PC-3 (cell line): ENCODE results near the gene WDR91. TPM values are rescaled to one million over a fixed set of nuclear protein-coding genes. Genes with fewer than 3 reads are reported as not detected.

Source experiments
- ATAC-seq: fragments of 200-7000 bp; cut with Tn5 transposase; 2 replicates; pipeline ENCODE4 v1.9.1; 2020; ENCODE audit warnings: mild to moderate bottlenecking, moderate library complexity
- BruUV-seq: library from RNA; stranded (reverse); fragments of 400-500 nt; replicated peaks from 2 replicates; lab custom pipeline; 2021; lab: Mats Ljungman, UMichigan
- CTCF ChIA-PET: fragments of 300-600 bp; sonication (Branson Sonifier 250); formaldehyde crosslinking; loops from one replicate; lab custom pipeline; 2022; ENCODE audit warnings: antibody characterized with exemption; lab: Charles Lee
- POLR2A ChIA-PET: fragments of 300-600 bp; sonication (Branson Sonifier 250); formaldehyde crosslinking; loops from one replicate; lab custom pipeline; 2022; ENCODE audit warnings: antibody characterized with exemption; ENCODE audit not compliant: unreplicated experiment; lab: Charles Lee
- DNase-seq: peaks from one replicate; pipeline ENCODE4 v3.0.0-alpha.2; 2015
- H2AFZ ChIP-seq: fragments of 300-600 bp; sonication (generic); 2 replicates; pipeline ENCODE4 v1.6.0; 2016; ENCODE audit warnings: antibody characterized with exemption, low read length
- H3F3A ChIP-seq: fragments of 300-600 bp; sonication (generic); one replicate; pipeline ENCODE4 v1.6.0; 2017; ENCODE audit warnings: antibody characterized with exemption, low read length, control low read depth, mild to moderate bottlenecking; ENCODE audit not compliant: unreplicated experiment
- H3K27ac ChIP-seq: fragments of 300-600 bp; sonication (generic); 2 replicates; pipeline ENCODE4 v1.5.1; 2016; ENCODE audit warnings: mild to moderate bottlenecking, low read length
- H3K27me3 ChIP-seq: fragments of 300-600 bp; sonication (generic); 2 replicates; pipeline ENCODE4 v1.6.1; 2016; ENCODE audit warnings: low read length, mixed read lengths
- H3K36me3 ChIP-seq: fragments of 300-600 bp; sonication (generic); 2 replicates; pipeline ENCODE4 v1.6.1; 2016; ENCODE audit warnings: low read depth, mixed run types, low read length, mixed read lengths
- H3K4me1 ChIP-seq: fragments of 300-600 bp; sonication (generic); 2 replicates; pipeline ENCODE4 v1.5.1; 2016; ENCODE audit warnings: low read length; ENCODE audit not compliant: insufficient read depth
- H3K4me2 ChIP-seq: fragments of 300-600 bp; sonication (generic); 2 replicates; pipeline ENCODE4 v1.6.0; 2016; ENCODE audit warnings: low read length
- H3K4me3 ChIP-seq: fragments of 300-600 bp; sonication (generic); 2 replicates; pipeline ENCODE4 v1.5.1; 2016; ENCODE audit warnings: mild to moderate bottlenecking, low read length, mixed read lengths
- H3K79me2 ChIP-seq: fragments of 300-600 bp; sonication (generic); 2 replicates; pipeline ENCODE4 v1.6.1; 2017; ENCODE audit warnings: low read length, mixed read lengths
- H3K9ac ChIP-seq: fragments of 300-600 bp; sonication (generic); 2 replicates; pipeline ENCODE4 v1.6.0; 2016; ENCODE audit warnings: mild to moderate bottlenecking, low read length
- H3K9me2 ChIP-seq: fragments of 300-600 bp; sonication (generic); replicated peaks from 2 replicates; pipeline ENCODE4 v1.6.1; 2016; ENCODE audit warnings: mixed run types, low read length, mixed read lengths
- H3K9me3 ChIP-seq: fragments of 300-600 bp; sonication (generic); 2 replicates; pipeline ENCODE4 v1.6.1; 2016; ENCODE audit warnings: low read length, mixed read lengths
- H4K20me1 ChIP-seq: fragments of 300-600 bp; sonication (generic); 2 replicates; pipeline ENCODE4 v1.6.1; 2016; ENCODE audit warnings: low read length, mixed read lengths
- CTCF ChIP-seq: fragments of 300-600 bp; sonication (generic); conservative IDR thresholded peaks from 2 replicates; pipeline ENCODE4 v1.5.1; 2017; ENCODE audit warnings: antibody characterized with exemption, low read depth, mild to moderate bottlenecking, low read length
- EZH2 ChIP-seq: fragments of 300-600 bp; sonication (generic); IDR thresholded peaks from one replicate; pipeline ENCODE4 v1.6.1; 2017; ENCODE audit warnings: antibody characterized with exemption, mild to moderate bottlenecking, low read length; ENCODE audit not compliant: unreplicated experiment
- EZH2phosphoT487 ChIP-seq: fragments of 300-600 bp; sonication (generic); IDR thresholded peaks from 2 replicates; pipeline ENCODE4 v1.6.1; 2018; ENCODE audit warnings: mild to moderate bottlenecking, antibody characterized with exemption, low read length, borderline replicate concordance
- intact Hi-C: fragments of 100-400 bp; cut with micrococcal nuclease; formaldehyde crosslinking; loops from 2 replicates; pipeline ENCODE4 v1.9.0; 2023
- total RNA-seq: library from RNA; depleted of rRNA; stranded (reverse); fragments of >200 nt; gene quantifications from 2 replicates; pipeline ENCODE4 v1.2.3, GENCODE V29; 2014

Gene WDR91
- total RNA-seq, 1 experiment from 2014 or later = 12.3 TPM

GRCh38 chr7:135181929-135182678 is 29.2 kb downstream of the WDR91 start:
- Histone ChIP-seq H3F3A (no peaks in the 10 kb centered on the region), H2AFZ (no peak overlapping the region), H3K27ac (no peak overlapping the region), H3K4me3 (no peak overlapping the region), H3K36me3 (peaks cover 18% of the 10 kb centered on the region; the same call in 1 of the 2 replicates), H4K20me1 (no peaks in the 10 kb centered on the region), H3K9me2 (no peaks in the 10 kb centered on the region), H3K4me1 (peaks cover 9% of the 10 kb centered on the region), H3K9me3 (peaks cover 22% of the 10 kb centered on the region), H3K27me3 (no peaks in the 10 kb centered on the region), H3K9ac (no peak overlapping the region), H3K4me2 (no peak overlapping the region), H3K79me2 (no peaks in the 10 kb centered on the region)
- no peak for DNase-seq
- no peak for ATAC-seq
- TF ChIP-seq CTCF (no peak), EZH2 (no peak), EZH2phosphoT487 (no peak)
- no TSS peak for BruUV-seq
- ChIA-PET CTCF (no interaction called here), POLR2A (no interaction called here)
- intact Hi-C loops = no loop called here

GRCh38 chr7:135181261-135181928 is 29.9 kb downstream of the WDR91 start:
- Histone ChIP-seq H3K9me3 (peaks cover 22% of the 10 kb centered on the region), H3K4me1 (peaks cover 16% of the 10 kb centered on the region), H3K27ac (no peak overlapping the region), H3F3A (no peaks in the 10 kb centered on the region), H3K9ac (no peak overlapping the region), H3K27me3 (no peaks in the 10 kb centered on the region), H3K4me2 (no peak overlapping the region), H2AFZ (no peak overlapping the region), H3K79me2 (no peaks in the 10 kb centered on the region), H3K36me3 (peaks cover 18% of the 10 kb centered on the region; the same call in 1 of the 2 replicates), H3K9me2 (no peaks in the 10 kb centered on the region), H4K20me1 (no peaks in the 10 kb centered on the region), H3K4me3 (no peak overlapping the region)
- POLR2A ChIA-PET = no interaction called here
- intact Hi-C loops = no loop called here
- no peak for ATAC-seq
- CTCF ChIA-PET = no interaction called here
- TF ChIP-seq EZH2 (no peak), CTCF (no peak), EZH2phosphoT487 (no peak)
- DNase-seq = no peak
- no TSS peak for BruUV-seq

DNA sequence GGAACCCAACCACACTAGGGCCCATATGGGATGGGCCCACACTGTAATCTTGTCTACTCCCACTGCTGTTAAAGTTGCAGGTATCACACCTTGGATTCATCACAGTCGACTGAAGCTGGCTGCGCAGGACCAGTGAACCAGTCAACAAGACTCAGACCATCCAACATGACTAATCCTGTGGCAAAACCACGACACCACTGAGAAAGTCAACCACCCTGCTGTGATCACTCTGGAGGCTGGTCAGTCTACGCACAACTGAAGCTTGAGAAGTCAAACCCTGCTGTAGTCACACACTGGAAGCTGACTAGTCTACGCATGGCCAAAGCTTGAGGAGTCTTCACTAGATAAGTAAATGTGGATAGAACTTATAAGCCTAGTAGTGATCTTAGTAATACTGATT is 31.2 kb downstream of the WDR91 start:
- H3K27me3 ChIP-seq = no peaks in the 10 kb centered on the region
- ChIA-PET CTCF (no interaction called here), POLR2A (no interaction called here)
- no peak overlapping the region for H3K9ac ChIP-seq
- H2AFZ ChIP-seq = no peak overlapping the region
- H3K27ac ChIP-seq = no peak overlapping the region
- no TSS peak for BruUV-seq
- DNase-seq (no peak), ATAC-seq (no peak)
- no peak overlapping the region for H3K4me3 ChIP-seq
- H3K4me2 ChIP-seq = no peak overlapping the region
- H3K36me3 ChIP-seq = peaks cover 18% of the 10 kb centered on the region; the same call in 1 of the 2 replicates
- TF ChIP-seq EZH2phosphoT487 = no peak
- TF ChIP-seq CTCF = no peak
- TF ChIP-seq EZH2 = no peak
- no peaks in the 10 kb centered on the region for H4K20me1 ChIP-seq
- H3F3A ChIP-seq = no peaks in the 10 kb centered on the region
- H3K9me2 ChIP-seq = no peaks in the 10 kb centered on the region
- H3K79me2 ChIP-seq = no peaks in the 10 kb centered on the region
- peaks cover 22% of the 10 kb centered on the region for H3K9me3 ChIP-seq
- intact Hi-C loops = no loop called here
- peaks cover 19% of the 10 kb centered on the region for H3K4me1 ChIP-seq
